DMS53 (cell line): ENCODE data around the gene ATP8A1.
"Not testable (repeated sequence)": the region's sequence is repeated elsewhere in the genome, so short reads cannot be mapped to it uniquely, and the experiment has no call there.

ENCODE experiments used
- DNase-seq: peaks from one replicate; lab custom pipeline; 2025; lab: John Stamatoyannopoulos, UW

The ATP8A1 gene

GRCh38 chr4:42467777-42468176 lies 189.1 kb downstream of the ATP8A1 start:
- not testable (repeated sequence) for DNase-seq

- no peak for DNase-seq
These were observed 190.5 kb downstream of the ATP8A1 start for GRCh38 chr4:42466273-42466844.

DNA sequence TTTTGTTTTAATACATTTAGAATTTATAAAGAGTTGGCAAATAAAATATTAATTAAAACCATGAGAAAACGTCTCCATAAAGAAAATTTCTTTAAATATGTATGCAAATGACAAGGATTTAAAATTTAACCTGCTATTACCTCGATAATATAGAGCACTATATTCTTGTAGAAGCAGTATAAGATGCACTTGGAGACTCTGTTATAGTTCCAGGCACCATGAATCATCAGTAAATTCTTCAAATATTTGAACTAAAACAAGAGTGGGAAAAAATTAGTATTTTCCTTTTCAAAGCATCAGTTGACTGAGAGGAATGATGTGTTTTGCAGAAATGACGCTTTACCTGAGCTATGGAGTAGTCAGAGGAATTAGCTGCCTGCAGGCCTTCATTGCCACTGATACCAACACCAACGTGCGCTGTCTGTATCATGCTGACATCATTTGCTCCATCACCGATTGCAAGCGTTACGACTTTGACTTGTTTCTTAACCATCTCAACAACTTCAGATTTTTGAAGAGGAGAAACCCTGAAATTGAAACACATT lies 192.3 kb downstream of the ATP8A1 start:
- no peak for DNase-seq

DNA sequence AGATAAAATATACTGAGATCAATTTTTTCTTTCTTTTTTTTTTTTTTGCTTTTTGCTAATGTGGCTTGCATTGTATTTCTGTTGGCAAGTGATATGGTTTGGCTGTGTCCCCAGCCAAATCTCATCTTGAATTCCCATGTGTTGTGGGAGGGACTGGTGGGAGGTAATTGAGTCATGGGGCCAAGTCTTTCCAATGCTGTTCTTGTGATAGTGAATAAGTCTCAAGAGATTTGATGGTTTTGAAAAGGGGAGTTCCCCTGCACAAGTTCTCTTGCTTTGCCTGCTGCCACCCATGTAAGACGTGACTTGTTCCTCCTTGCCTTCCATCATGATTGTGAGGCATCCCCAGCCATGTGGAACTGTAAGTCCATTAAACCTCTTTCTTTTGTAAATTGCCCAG lies 195.7 kb downstream of the ATP8A1 start:
- not testable (repeated sequence) for DNase-seq

GRCh38 chr4:42460043-42460442 lies 196.9 kb downstream of the ATP8A1 start:
- no peak for DNase-seq

GRCh38 chr4:42458657-42459056 lies 198.2 kb downstream of the ATP8A1 start:
- DNase-seq: no peak

GRCh38 chr4:42454755-42455420 lies 202.0 kb downstream of the ATP8A1 start:
- DNase-seq: no peak

DNA sequence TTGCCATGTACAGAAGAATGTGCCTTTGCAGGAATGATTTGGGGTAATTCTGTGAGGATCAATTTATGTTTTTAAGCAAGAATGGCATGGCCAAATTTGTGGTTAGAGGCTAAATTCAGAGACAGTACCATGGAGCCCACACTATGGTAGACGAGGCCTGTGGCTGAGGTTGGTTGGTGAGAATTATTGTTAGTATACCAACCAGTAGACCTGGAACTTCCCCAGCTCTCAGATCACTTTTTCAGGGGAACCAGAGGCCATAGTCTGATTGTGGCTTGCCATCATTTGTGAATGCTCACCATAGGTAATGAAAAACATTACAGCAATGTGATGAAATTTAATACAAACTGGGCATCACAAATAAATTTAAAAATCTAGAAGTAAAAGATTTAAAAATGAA lies 203.3 kb downstream of the ATP8A1 start:
- no peak for DNase-seq

- peak; percentile 43 for DNase-seq
These were observed 204.1 kb downstream of the ATP8A1 start for GRCh38 chr4:42452823-42453222.

- DNase-seq: no peak
These were observed 210.1 kb downstream of the ATP8A1 start for GRCh38 chr4:42446823-42447222.

DNA sequence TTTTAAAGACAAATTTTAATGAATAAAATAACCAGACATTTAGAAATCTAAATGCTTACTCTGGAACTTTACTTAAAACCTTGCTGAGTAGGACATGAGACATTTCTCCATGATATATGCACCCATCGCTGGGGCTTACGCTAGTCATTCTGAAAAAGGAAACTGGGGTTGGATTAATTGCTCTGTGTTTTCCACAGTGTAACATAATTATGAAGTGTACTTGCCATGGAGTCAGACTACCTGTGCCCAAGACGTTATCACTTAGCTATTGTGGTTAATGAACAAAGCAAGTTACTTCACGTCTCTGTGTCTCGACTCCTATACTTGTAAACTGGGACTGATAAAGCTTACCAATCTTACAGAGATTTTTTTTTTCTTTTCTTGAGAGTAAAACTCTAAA lies 211.9 kb downstream of the ATP8A1 start:
- DNase-seq: no peak

- no peak for DNase-seq
These were observed 214.3 kb downstream of the ATP8A1 start for GRCh38 chr4:42442601-42443000.

DNA sequence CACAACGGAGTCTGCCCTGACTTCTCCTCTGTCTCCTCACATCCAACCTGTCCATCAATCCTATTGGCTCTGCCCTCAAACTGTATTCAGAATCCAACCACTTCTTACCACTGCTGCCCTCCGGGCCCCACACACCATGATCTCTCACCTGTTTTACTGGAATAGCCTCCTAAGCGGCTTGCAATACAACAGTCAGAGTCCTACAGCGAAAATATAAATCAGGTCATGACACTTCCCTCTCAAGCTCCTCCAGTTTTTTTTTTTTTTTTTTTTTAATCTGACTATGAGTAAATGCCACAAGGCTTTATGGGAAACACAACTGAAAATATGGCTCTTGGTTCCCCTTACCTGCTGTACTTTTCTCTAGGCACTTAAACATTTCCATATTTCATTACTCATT lies 216.8 kb downstream of the ATP8A1 start:
- DNase-seq: no peak

DNA sequence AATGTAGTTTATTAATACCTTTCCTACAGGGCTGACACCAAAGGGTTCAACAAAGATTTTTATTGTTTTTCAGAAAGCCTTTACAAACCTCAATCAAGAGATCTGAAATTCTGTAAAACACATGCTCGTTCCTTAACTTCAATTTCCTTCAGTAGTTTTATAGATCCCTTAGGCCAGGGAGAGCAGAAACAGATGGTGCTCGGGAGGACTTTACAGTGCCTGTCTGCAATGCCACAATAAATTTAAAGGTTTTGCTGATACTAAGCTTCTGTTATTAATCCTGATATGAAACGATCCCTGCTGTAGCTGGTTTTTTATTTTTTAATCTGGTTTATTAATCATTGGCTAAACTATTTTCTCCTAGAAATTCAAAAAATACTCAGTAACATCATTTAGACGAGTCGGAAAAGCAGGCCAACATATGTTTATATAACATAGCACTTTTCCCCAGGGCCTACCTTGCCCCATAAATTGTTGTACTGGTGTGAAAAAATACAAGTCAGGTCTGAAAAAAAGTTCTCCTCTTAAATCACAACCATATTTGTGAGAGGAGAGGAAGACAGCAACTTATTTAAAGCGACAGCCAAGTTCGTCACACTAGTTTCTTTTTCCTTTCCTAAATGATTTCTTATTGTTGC lies 219.9 kb downstream of the ATP8A1 start:
- no peak for DNase-seq

DNA sequence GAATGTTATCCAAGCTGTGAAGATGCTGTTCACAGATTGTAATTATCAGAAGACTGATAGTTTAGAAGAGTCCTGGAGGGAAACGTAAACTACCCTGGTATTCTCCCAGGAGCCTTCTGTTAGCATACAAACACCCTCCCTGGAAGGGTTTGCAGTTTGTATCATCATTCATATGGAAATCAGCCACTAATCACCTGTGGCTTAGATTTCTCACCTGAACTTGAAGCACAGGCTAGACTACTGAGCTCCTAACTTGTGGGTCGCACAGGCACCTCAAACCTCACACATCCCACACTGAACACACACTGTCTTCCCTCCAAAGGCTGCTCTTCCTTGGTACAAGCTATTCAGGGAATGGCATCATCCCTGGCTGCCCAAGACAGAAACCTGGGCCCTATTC lies 228.9 kb downstream of the ATP8A1 start:
- no peak for DNase-seq

GRCh38 chr4:42425146-42426065 lies 231.5 kb downstream of the ATP8A1 start:
- DNase-seq: no peak

DNA sequence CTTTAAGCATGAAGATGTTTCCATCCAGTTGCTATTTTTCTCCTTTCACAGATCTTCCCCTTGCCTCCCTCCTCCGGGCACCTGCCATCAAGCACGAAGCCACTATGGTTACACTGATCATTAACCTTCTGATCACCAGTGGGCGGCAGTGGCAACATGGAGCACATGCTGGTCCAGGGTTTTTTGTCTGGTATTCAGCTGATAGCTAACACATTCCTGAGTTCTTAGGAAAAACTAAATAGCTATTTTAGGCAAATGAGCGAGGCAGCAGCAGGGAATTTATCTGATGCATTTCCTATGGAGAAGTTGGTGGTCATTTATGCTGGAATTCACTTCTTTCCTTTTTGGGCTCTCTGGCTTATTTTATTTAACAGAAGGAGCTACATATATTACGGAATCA lies 236.8 kb downstream of the ATP8A1 start:
- no peak for DNase-seq

DNA sequence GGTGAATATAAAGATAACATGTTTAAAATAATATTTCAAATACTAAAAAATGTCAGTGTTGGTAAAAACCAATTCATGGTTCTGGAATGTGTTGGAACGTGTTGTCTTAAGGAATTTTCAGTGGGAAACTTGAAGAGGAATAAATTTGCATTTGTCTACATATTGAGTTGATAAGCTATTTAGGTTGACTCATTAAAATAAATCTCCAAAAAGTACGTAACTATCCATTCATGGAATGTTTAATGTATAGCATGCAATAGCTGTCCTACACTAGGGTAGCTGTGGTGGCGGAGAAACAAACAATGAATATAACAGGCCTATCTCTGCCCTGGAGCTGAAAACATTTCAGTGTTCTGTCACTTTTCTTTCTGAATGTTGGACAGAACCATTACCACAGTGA lies 239.4 kb downstream of the ATP8A1 start:
- no peak for DNase-seq

DNA sequence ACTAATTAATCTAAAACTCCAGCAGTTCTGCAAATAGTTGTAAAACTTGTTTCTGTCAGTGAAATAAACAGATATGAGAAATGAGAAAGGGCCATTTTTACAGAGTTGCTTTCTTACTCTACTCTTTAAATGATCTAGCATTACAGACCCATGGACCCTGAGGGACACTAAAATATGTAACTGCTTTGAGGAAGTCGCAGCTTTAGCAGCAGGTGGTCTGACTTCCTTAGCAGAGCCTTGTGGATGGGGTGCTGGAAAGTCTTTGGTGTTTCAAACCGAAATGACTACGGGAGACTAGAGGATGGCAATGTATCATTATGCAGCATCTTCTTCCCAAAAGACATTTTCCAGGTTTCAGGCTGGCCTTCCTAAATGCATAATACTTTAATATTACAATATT lies 240.9 kb downstream of the ATP8A1 start:
- no peak for DNase-seq

- DNase-seq: no peak
These were observed 241.6 kb downstream of the ATP8A1 start for GRCh38 chr4:42415281-42415680.

GRCh38 chr4:42412251-42412650 lies 244.7 kb downstream of the ATP8A1 start:
- DNase-seq: no peak

DNA sequence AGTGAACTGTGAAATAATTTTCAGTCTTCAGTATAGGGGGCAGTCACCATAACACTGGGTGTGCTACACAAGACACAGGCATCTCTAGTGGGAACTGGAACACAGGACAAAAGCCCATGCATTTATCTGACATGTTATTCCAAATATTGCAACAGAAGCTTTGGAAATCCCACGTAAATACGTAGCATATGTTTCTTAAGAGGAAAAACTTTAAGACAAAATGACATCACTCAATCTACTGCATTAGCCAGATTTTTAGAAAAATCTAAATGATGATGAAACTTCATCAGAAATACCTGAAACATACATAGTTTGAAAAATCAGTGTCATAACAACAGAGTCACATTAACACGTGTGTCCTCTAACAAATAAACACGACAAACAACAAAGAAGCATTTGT lies 245.1 kb downstream of the ATP8A1 start:
- no peak for DNase-seq
